Adipose tissue (tissue), 3 donors: ENCODE results near the gene RBM39. TPM values are rescaled to one million over a fixed set of nuclear protein-coding genes. Genes with fewer than 3 reads are reported as not detected.
"Not testable (repeated sequence)": the region's sequence is repeated elsewhere in the genome, so short reads cannot be mapped to it uniquely, and the experiment has no call there.

Source experiments
- H3K27ac ChIP-seq: one replicate; pipeline ENCODE4 v1.5.1; 2013; ENCODE audit warnings: low read depth, low read length
- WGBS, 3 donors: extraction: QIAGEN DNeasy Blood & Tissue Kit; methylation state at CpG; one replicate each; pipeline ENCODE4 v1.1.7; 2013; 5-methylcytosine and 5-hydroxymethylcytosine counted together
- polyA plus RNA-seq, 3 donors: library from polyadenylated mRNA; stranded (reverse); fragments of 200-250 nt; gene quantifications; one replicate each; pipeline ENCODE4 v1.2.3, GENCODE V29; 2013
- donor health status: healthy with polysubstance abuse.
- donor health status: Bipolar disorder and iron deficiency.
- donor health status: healthy.

Gene RBM39
- polyA plus RNA-seq, 3 donors, result 107 to 170 (median 150) TPM

DNA sequence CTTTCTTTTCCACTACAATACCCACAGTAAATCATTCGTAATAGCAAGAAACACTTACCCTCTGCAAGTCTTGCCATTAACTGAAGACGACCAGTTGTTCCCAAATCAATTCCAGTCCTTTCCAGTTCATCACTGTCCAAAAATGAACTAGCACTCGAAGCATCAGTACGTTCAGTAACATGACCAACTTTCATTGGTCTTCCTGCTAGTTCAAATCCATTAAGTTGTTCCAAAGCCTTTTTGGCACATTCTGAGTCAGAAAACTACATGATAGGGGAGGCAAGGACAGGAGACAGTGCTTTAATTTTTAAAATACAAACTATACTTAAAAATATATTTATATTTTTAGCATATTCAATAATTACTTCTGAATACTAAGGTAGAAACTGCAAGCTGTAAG, 27.9 kb downstream of the RBM39 start:
- WGBS, 3 donors, result 71 to 77% (median 77%) methylated on average over 4 of the region's 4 CpGs
- no peak overlapping the region for H3K27ac ChIP-seq

GRCh38 chr20:35713120-35713519, 28.9 kb downstream of the RBM39 start:
- 78 to 85% (median 81%) methylated on average over 9 of the region's 9 CpGs for WGBS, 3 donors
- H3K27ac ChIP-seq, result not testable (repeated sequence)

DNA sequence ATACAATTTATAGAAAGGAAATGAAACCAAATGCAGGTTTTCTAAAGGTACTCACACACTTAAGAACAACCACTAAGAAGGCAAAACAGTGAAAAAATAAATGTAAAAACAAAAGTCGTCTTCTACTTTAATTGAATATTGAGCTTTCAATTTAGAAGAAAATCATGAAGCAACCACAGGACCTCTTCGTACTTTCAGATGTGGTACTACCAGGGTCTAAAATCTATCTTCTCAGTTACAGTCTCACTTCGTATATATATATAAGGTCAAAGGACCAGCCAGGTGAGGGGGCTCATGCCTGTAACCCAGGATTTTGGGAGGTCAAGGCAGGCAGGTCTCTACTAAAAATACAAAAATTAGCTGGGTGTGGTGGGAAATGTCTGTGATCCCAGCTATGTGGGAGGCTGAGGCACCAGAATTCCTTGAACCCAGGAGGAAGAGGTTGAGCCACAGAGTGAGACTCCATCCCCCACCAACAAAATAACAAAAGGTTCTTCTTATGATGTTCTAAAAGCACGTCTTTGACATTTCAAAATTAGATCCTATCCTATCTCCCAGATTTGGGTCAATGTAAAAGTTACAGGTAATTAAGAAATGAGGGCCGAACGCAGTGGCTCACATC, 30.4 kb downstream of the RBM39 start:
- 69 to 85% (median 79%) methylated on average over 6 of the region's 6 CpGs for WGBS, 3 donors
- H3K27ac ChIP-seq, result no peak overlapping the region

DNA sequence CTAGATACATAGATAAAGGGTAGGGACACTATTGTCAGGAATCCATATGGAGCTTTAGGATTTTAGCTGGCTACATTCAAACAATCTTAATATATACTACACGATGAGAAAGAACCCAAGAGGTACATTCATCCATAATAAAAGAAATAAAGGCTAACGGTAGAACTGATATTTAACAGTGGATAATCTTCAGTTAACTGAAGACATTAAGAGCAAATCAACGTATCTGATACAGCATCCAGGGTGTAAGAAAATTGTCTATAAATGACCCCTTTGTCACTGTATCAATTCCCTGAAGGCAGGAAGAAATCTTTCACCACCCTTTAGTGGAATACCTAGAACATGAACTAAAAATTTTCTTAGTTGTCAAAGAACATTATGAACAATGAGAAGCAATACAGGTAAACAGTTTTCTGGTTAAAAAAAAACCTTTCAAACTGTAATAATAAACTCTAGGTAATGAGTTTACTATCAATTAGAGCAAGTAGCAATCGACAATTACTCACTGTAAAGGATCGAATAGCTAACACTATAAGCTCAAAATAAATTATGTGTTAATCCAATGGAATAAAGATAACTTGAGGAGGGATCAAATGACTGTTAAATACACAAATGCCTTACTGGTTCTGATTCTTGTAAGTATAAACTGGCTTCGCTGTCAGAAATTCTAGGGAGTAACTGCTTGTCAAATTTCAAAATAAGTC, 31.0 kb downstream of the RBM39 start:
- H3K27ac ChIP-seq, result no peak overlapping the region
- WGBS, 3 donors, result 55 to 77% (median 70%) methylated on average over 6 of the region's 6 CpGs

DNA sequence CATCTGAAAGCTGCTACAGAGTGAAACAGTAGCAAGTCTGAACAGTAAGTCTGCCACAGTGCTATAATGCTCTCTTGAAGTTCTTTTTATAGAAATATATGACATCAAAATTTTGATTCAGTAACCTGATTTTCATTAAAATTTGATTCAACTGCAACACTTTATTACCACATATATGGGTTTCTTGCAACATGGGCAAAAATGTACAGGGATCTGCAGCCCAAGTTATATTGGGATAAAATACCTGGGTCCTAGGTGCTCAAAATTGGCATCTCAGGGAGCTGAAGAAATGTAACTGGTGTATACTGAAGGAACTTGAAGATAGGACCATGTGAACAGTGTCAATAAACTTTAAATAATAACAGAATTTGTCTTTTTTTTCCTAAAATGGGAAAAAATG, 32.0 kb downstream of the RBM39 start:
- H3K27ac ChIP-seq, result no peak overlapping the region

DNA sequence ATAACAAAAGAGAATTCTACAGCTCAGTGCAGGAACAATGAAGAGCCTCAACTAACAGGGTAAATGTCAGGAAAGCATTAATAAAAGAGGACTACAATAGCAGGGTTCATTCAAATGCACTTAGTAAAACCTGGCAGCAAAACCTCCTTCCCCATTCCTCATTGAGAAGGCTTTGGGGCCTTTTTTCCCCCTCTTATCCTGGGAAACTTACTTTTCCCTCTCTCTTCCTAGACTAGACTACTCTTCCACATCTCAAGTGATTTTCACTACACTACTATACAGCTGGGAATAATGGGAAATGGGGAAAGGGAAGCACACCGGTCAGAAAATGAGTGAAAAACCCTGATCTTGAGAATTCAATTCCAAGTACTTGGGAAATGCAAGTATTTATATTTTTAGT, 32.8 kb downstream of the RBM39 start:
- WGBS, 3 donors, result 80 to 89% (median 86%) methylated on average over 1 of the region's 1 CpG
- H3K27ac ChIP-seq, result no peak overlapping the region

- no peak overlapping the region for H3K27ac ChIP-seq
- 30 to 57% (median 46%) methylated on average over 1 of the region's 1 CpG for WGBS, 3 donors
Measured at GRCh38 chr20:35708502-35708901, 33.6 kb downstream of the RBM39 start.

DNA sequence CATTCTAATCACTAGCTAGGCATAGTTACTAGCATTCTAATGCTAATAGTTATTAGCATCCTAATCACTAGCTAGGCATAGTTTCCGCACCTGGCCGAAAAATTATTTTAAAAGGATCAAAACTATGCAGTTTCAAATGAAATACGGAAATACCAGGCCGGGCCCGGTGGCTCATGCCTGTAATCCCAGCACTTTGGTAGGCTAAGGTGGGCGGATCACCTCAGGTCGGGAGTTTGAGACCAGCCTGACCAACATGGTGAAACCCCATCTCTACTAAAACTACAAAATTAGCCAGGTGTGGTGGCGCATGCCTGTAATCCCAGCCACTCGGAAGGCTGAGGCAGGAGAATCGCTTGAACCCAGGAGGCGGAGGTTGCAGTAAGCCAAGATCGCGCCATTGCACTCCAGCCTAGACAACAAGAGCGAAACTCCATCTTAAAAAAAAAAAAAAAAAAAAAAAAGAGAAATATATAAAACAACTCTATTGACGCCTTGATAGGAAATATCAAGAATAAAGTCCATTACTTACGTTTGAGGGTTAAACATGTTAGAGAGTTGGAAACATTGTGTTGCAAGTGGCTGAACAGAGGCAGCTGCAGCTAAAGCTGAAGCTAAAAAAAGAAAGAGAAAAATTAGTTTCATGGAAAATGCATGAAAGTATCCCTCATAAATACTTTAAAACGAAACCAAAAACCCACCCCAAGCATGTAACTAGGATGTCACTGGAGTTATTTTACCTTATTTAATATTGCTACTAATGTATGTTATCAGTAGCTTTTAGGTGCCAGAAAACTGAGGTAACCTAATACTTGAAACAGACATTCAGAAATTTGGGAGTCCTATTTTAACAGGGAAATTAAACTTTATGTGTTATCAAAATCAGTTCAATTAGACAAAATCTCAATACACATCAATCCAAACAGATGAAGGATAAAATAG, 35.2 kb downstream of the RBM39 start:
- 90 to 93% (median 92%) methylated on average over 17 of the region's 17 CpGs for WGBS, 3 donors
- H3K27ac ChIP-seq, result not testable (repeated sequence)

- not testable (repeated sequence) for H3K27ac ChIP-seq
Measured at GRCh38 chr20:35705894-35706293, 36.2 kb downstream of the RBM39 start.

GRCh38 chr20:35704514-35705261, 37.4 kb downstream of the RBM39 start:
- WGBS, 3 donors, result 83 to 91% (median 87%) methylated on average over 5 of the region's 5 CpGs
- no peak overlapping the region for H3K27ac ChIP-seq

More at GRCh38 chr20:35705894-35706293, 36.2 kb downstream of the RBM39 start:
- 86 to 90% (median 88%) methylated on average over 11 of the region's 11 CpGs for WGBS, 3 donors

GRCh38 chr20:35702824-35703695, 39.0 kb downstream of the RBM39 start:
- 56 to 67% (median 57%) methylated on average over 4 of the region's 4 CpGs for WGBS, 3 donors
- no peak overlapping the region for H3K27ac ChIP-seq

DNA sequence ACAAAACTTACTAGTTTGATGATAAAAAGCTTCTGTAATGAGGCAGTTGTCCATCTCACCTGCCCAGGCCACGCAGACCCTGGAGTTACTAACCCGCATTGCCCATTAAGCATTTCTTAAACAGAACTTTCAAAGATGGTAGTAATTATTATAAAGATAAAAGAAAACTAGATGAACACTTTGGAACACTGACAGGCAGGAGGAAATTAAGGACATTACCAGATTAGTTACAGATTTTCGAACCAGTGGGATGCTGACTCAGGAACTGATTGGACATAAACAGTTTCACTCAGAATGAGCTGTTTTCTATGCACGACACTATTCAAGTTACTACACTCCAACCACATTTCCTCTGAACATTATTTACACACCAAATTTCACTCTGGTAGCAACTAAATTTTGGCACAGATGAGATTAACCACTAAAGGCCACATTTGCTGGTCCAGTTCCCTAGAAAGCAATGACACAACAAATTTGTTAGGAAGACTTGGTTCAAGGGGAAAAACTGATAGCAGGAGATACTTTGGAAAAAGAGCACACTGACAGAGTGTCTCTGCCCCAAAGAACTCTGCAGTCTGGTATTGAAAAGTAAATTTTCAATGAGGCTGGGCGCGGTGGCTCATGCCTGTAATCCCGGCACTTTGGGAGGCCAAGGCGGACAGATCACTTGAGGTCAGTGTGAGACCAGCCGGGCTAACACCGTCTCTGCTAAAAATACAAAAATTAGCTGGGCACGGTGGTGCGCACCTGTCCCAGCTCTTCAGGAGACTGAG, 39.8 kb downstream of the RBM39 start:
- 79 to 84% (median 83%) methylated on average over 12 of the region's 12 CpGs for WGBS, 3 donors
- H3K27ac ChIP-seq, result no peak overlapping the region

GRCh38 chr20:35700625-35701148, 41.4 kb downstream of the RBM39 start:
- no peak overlapping the region for H3K27ac ChIP-seq
- WGBS, 3 donors, result 92 to 95% (median 93%) methylated on average over 7 of the region's 7 CpGs

- H3K27ac ChIP-seq, result peak overlapping the region; percentile 83
- WGBS, 3 donors, result 18 to 24% (median 22%) methylated on average over 6 of the region's 6 CpGs
Measured at GRCh38 chr20:35699957-35700624, 42.0 kb downstream of the RBM39 start.

DNA sequence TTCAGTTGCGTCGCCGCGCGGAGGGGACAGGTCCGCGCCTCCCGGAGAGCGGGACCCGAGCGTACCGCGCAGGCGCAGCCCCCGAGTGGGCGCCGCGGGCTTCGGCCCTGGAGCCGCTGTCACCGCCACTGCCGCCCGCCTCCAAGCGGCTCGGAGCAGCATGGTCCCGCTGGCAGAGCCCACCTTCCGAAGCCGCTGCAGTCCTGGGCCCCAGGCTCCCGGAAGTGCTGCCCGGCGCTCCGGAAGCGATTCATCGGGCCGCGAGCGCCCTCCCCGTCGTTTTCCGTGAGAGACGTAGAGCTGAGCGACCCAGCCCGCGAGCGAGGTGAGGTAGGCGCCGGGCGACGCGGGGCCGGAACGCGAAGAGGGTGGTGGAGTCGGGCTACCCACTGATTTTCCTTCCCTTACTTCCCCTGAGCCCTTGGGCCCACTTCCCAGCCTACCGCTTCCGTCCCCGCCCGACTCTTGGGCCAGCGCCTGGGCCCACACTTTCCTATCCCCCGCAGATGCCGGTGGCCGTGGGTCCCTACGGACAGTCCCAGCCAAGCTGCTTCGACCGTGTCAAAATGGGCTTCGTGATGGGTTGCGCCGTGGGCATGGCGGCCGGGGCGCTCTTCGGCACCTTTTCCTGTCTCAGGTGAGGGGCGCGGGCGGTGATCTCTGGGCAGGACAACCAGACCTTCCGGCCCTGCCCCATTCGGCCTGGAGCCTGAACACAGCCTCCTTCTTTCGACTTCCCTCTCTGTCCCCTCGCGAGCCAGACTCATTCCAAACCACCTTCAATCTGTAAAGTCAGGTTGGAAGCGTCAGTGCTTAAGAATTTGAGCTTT, 42.7 kb downstream of the RBM39 start, which contains the start of the genes NFS1 and ROMO1:
NFS1 (minus strand) TSS at position 226 of the 830 bp plus-strand sequence; CDS start at position 162, 64 bp downstream.
ROMO1 (plus strand) TSS at position 279 of the 830 bp plus-strand sequence; CDS start at position 507, 228 bp downstream.
- 0 to 1% (median 0%) methylated on average over 80 to 81 of the region's 81 CpGs for WGBS, 3 donors
- peak within 1 kb of the TSS; percentile 83 for H3K27ac ChIP-seq
